HepG2 (cell line): ENCODE results near the gene TSC22D1. TPM values are rescaled to one million over a fixed set of nuclear protein-coding genes. Genes with fewer than 3 reads are reported as not detected.

Source experiments
- ATAC-seq: fragments of 200-7000 bp; cut with Tn5 transposase; 3 replicates; pipeline ENCODE4 v1.9.1; 2020; ENCODE audit warnings: mild to moderate bottlenecking, moderate library complexity
- BruUV-seq: library from RNA; stranded (reverse); fragments of 400-500 nt; replicated peaks from 2 replicates; lab custom pipeline; 2021; lab: Mats Ljungman, UMichigan
- CTCF ChIA-PET: fragments of 300-600 bp; formaldehyde crosslinking; extraction: SDS; loops from one replicate; lab custom pipeline; 2021; ENCODE audit warnings: low total read pairs, inconsistent platforms, low intra/inter-chr PET ratio; lab: Yijun Ruan, JAX
- POLR2A ChIA-PET: fragments of 350-600 bp; sonication (Branson Sonifier 250); formaldehyde crosslinking; loops from one replicate; lab custom pipeline; 2020; ENCODE audit warnings: antibody characterized with exemption, inconsistent platforms; lab: Yijun Ruan, JAX
- DNase-seq: peaks from one replicate; pipeline ENCODE4 v3.0.0-alpha.2; 2015; ENCODE audit warnings: low spot score
- FAIRE-seq: peaks from 3 replicates; lab custom pipeline; 2011; peaks lifted over from hg19 to GRCh38; lab: Jason Lieb, UNC
- H2AFZ ChIP-seq: one replicate; pipeline ENCODE4 v1.6.1; 2011; ENCODE audit warnings: low read length, inconsistent platforms
- H3K27ac ChIP-seq: fragments of 300-600 bp; 3 replicates; pipeline ENCODE4 v1.8.0; 2011; ENCODE audit warnings: mixed run types, mild to moderate bottlenecking, mixed read lengths, low read length, inconsistent platforms; ENCODE audit not compliant: insufficient read depth; ENCODE audit errors: extremely low read length
- H3K27me3 ChIP-seq, 2 experiments: fragments of 200-600 bp in 1 of 2; 2 replicates in 1 of 2; 3 replicates in 1 of 2; pipeline versions ENCODE4 v1.6.0 to v1.8.0; 2011; ENCODE audit warnings: low read length in 2 of 2, mild to moderate bottlenecking in 2 of 2, moderate library complexity in 2 of 2, inconsistent platforms in 1 of 2; ENCODE audit not compliant: insufficient read depth in 2 of 2, control insufficient read depth in 1 of 2
- H3K36me3 ChIP-seq, 2 experiments: fragments of 200-600 bp in 1 of 2; replicated peaks in 1 of 2; 2 replicates in 1 of 2; 3 replicates in 1 of 2; pipeline versions ENCODE4 v1.5.1 to v1.8.0; 2011; ENCODE audit warnings: low read length in 2 of 2, inconsistent platforms in 1 of 2; ENCODE audit not compliant: insufficient read depth in 2 of 2, control insufficient read depth in 1 of 2
- H3K4me1 ChIP-seq: 2 replicates; pipeline ENCODE4 v1.5.1; 2012; ENCODE audit warnings: low read length, inconsistent platforms; ENCODE audit not compliant: insufficient read depth
- H3K4me2 ChIP-seq: 2 replicates; pipeline ENCODE4 v1.6.0; 2011; ENCODE audit warnings: low read depth, low read length, inconsistent platforms
- H3K4me3 ChIP-seq, 3 experiments: fragments of 200-600 bp in 1 of 3; sonication (generic), shearing (Covaris generic) in 1 of 3; replicated peaks in 1 of 3; 2 replicates each; pipeline ENCODE4 v1.5.1; 2011 to 2016; ENCODE audit warnings: low read length in 3 of 3, inconsistent platforms in 2 of 3, low read depth in 2 of 3, mild to moderate bottlenecking in 2 of 3, control low read depth in 1 of 3, mixed read lengths in 1 of 3; ENCODE audit not compliant: insufficient read depth in 1 of 3
- H3K79me2 ChIP-seq: one replicate; pipeline ENCODE4 v1.6.1; 2011; ENCODE audit warnings: low read length, inconsistent platforms; ENCODE audit not compliant: insufficient read depth
- H3K9ac ChIP-seq: 2 replicates; pipeline ENCODE4 v1.6.0; 2011; ENCODE audit warnings: mild to moderate bottlenecking, low read depth, low read length, inconsistent platforms; ENCODE audit not compliant: insufficient read depth
- H3K9me3 ChIP-seq: 2 replicates; pipeline ENCODE4 v1.5.1; 2012; ENCODE audit warnings: mild to moderate bottlenecking, low read length
- H4K20me1 ChIP-seq: 2 replicates; pipeline ENCODE4 v1.6.0; 2011; ENCODE audit warnings: inconsistent platforms, mild to moderate bottlenecking, low read length, moderate library complexity; ENCODE audit not compliant: insufficient read depth
- CC2D1A ChIP-seq: sonication (generic); formaldehyde crosslinking; IDR thresholded peaks from 2 replicates; pipeline ENCODE4 v1.8.1; 2023; ENCODE audit warnings: mild to moderate bottlenecking, missing genetic modification reagents
- GFI1 ChIP-seq: sonication (generic); formaldehyde crosslinking; IDR thresholded peaks from 2 replicates; pipeline ENCODE4 v1.5.0; 2020; ENCODE audit warnings: missing genetic modification reagents, mild to moderate bottlenecking, borderline replicate concordance
- JUN ChIP-seq: sonication (generic); formaldehyde crosslinking; IDR thresholded peaks from 2 replicates; pipeline ENCODE4 v1.4.0; 2020; ENCODE audit warnings: mild to moderate bottlenecking, missing genetic modification reagents
- MBD4 ChIP-seq: IDR thresholded peaks from 2 replicates; pipeline ENCODE4 v1.6.1; 2012; ENCODE audit warnings: low read length, inconsistent platforms, borderline replicate concordance
- MXD4 ChIP-seq: IDR thresholded peaks from 2 replicates; pipeline ENCODE4 v1.6.1; 2016; ENCODE audit warnings: mild to moderate bottlenecking, missing biosample characterization, missing genetic modification reagents
- ZMYM3 ChIP-seq: sonication (generic); formaldehyde crosslinking; IDR thresholded peaks from 2 replicates; pipeline ENCODE4 v1.5.1; 2020; ENCODE audit warnings: mild to moderate bottlenecking, missing genetic modification reagents
- ZNF382 ChIP-seq: sonication (generic); formaldehyde crosslinking; IDR thresholded peaks from 2 replicates; pipeline ENCODE4 v1.5.0; 2020; ENCODE audit warnings: missing genetic modification reagents, mild to moderate bottlenecking, borderline replicate concordance
- ZNF558 ChIP-seq: sonication (generic); formaldehyde crosslinking; IDR thresholded peaks from 2 replicates; pipeline ENCODE4 v1.9.0; 2022; ENCODE audit warnings: mild to moderate bottlenecking, missing genetic modification reagents, borderline replicate concordance
- ZNF773 ChIP-seq: sonication (generic); formaldehyde crosslinking; IDR thresholded peaks from 2 replicates; pipeline ENCODE4 v1.4.0; 2020; ENCODE audit warnings: missing genetic modification reagents, borderline replicate concordance
- WGBS: methylation state at CpG from one replicate; pipeline ENCODE4 v1.1.6; 2017; ENCODE audit warnings: low lambda C conversion rate; 5-methylcytosine and 5-hydroxymethylcytosine counted together
- in situ Hi-C: cut with HindIII; loops from 2 replicates; pipeline ENCODE4 v1.10.0; 2017; ENCODE audit warnings: low pct_unique_long_range_greater_than_20kb; ENCODE audit not compliant: extremely low pct_ligation_motif_present
- intact Hi-C: fragments of 100-400 bp; cut with micrococcal nuclease; formaldehyde crosslinking; loops from one replicate; pipeline ENCODE4 v1.10.0; 2022; ENCODE audit not compliant: unreplicated experiment
- polyA plus RNA-seq, 8 experiments: library from polyadenylated mRNA; depleted of rRNA in 3 of 8; stranded (reverse) in 7 of 8; unstranded in 1 of 8; fragments of >200 nt; fragmentation: Illumina TruSeq in 4 of 8; extraction: Trizol in 4 of 8; gene quantifications; 2 replicates each; pipeline versions ENCODE4 v1.2.1 to v1.2.3, GENCODE V29; 2011 to 2016; ENCODE audit warnings: low read depth in 4 of 8, missing spikeins in 1 of 8, mixed read lengths in 1 of 8; ENCODE audit not compliant: insufficient read depth in 1 of 8
- total RNA-seq, 5 experiments: library from RNA; depleted of rRNA; stranded (reverse); fragments of >200 nt; fragmentation: Illumina TruSeq; extraction: Trizol; gene quantifications; 2 replicates each; pipeline ENCODE4 v1.2.3, GENCODE V29; 2016; ENCODE audit warnings: low read depth in 1 of 5
- TF ChIP-seq, protein P1 (sequence below): sonication (generic); formaldehyde crosslinking; IDR thresholded peaks from 2 replicates; pipeline ENCODE4 v1.9.0; 2021; ENCODE audit warnings: missing genetic modification reagents, borderline replicate concordance
- TF ChIP-seq, protein P2 (sequence below), 2 experiments: IDR thresholded peaks; 2 replicates each; pipeline ENCODE4 v1.6.1; 2011 to 2012; ENCODE audit warnings: low read length in 2 of 2, borderline replicate concordance in 1 of 2, low read depth in 1 of 2, mild to moderate bottlenecking in 1 of 2, moderate library complexity in 1 of 2

Gene TSC22D1
- total and polyA plus RNA-seq, 2 of the 13 experiments (the other 11 are each of a cell fraction or from before 2014, with no cell fraction given) = 18.4 to 35.7 TPM

DNA sequence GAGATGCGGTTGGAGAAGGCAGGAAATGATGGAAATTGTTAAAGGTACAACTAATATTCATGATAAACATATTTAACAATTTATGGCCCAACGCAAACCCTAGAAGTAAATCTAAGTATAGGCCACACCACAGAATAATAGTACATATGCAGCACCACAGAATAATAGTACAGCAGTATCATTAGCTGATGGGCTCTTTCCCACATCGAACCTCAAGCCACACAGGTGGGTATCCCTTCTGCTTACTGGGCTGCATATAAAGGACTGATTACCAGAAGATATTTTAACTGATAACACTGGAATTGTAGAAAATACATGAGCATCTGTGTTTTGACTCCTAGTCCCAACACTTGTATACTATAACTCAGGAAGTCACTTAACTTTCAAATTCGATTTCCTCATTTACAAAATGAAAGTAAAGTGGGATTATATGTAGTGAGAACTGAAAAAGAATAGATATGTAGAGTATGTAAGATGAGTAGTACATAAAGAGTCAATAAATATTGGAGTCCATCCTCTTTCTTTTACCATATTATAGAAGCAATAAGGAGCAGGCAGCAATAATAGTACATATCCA is 91.5 kb downstream of the TSC22D1 start:
- no peak for ATAC-seq
- Histone ChIP-seq H3K9ac (no peak overlapping the region), H3K27ac (no peak overlapping the region)
- CTCF ChIA-PET = interaction anchor here (1.2 to 2.2 kb wide), 4 partner anchors 163 to 485 kb away, joined by 3 to 9 read pairs (median 6); no protein-coding TSS in a partner anchor
- TF ChIP-seq, protein P1, sequence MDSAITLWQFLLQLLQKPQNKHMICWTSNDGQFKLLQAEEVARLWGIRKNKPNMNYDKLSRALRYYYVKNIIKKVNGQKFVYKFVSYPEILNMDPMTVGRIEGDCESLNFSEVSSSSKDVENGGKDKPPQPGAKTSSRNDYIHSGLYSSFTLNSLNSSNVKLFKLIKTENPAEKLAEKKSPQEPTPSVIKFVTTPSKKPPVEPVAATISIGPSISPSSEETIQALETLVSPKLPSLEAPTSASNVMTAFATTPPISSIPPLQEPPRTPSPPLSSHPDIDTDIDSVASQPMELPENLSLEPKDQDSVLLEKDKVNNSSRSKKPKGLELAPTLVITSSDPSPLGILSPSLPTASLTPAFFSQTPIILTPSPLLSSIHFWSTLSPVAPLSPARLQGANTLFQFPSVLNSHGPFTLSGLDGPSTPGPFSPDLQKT (CRISPR knock-in tag) = no peak
- TF ChIP-seq ZNF773 (CRISPR knock-in tag) (no peak), CC2D1A (CRISPR knock-in tag) (no peak), ZNF558 (no peak), ZMYM3 (no peak), GFI1 (CRISPR knock-in tag) (no peak), MBD4 (no peak), ZNF382 (CRISPR knock-in tag) (no peak), JUN (CRISPR knock-in tag) (no peak), MXD4 (CRISPR knock-in tag) (no peak)
- TF ChIP-seq, protein P2, sequence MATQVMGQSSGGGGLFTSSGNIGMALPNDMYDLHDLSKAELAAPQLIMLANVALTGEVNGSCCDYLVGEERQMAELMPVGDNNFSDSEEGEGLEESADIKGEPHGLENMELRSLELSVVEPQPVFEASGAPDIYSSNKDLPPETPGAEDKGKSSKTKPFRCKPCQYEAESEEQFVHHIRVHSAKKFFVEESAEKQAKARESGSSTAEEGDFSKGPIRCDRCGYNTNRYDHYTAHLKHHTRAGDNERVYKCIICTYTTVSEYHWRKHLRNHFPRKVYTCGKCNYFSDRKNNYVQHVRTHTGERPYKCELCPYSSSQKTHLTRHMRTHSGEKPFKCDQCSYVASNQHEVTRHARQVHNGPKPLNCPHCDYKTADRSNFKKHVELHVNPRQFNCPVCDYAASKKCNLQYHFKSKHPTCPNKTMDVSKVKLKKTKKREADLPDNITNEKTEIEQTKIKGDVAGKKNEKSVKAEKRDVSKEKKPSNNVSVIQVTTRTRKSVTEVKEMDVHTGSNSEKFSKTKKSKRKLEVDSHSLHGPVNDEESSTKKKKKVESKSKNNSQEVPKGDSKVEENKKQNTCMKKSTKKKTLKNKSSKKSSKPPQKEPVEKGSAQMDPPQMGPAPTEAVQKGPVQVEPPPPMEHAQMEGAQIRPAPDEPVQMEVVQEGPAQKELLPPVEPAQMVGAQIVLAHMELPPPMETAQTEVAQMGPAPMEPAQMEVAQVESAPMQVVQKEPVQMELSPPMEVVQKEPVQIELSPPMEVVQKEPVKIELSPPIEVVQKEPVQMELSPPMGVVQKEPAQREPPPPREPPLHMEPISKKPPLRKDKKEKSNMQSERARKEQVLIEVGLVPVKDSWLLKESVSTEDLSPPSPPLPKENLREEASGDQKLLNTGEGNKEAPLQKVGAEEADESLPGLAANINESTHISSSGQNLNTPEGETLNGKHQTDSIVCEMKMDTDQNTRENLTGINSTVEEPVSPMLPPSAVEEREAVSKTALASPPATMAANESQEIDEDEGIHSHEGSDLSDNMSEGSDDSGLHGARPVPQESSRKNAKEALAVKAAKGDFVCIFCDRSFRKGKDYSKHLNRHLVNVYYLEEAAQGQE (IDR thresholded peaks at IDR 0.05; ENCODE audit: borderline replicate concordance in 1 of 2, low read depth in 1 of 2, low read length in 2 of 2) = no peak
- TF ChIP-seq, all 625 proteins: peak for 0
- Histone ChIP-seq H2AFZ (no peak overlapping the region), H3K9me3 (no peaks in the 10 kb centered on the region), H3K36me3 (no peaks in the 10 kb centered on the region), H3K79me2 (no peaks in the 10 kb centered on the region), H3K27me3 (no peaks in the 10 kb centered on the region), H4K20me1 (no peaks in the 10 kb centered on the region), H3K4me1 (no peaks in the 10 kb centered on the region), H3K4me3 (no peak overlapping the region), H3K4me2 (no peak overlapping the region)
- intact Hi-C loops (loop anchor here (5.0 kb wide), 1 partner anchor 393 kb away; no protein-coding TSS in a partner anchor), in situ Hi-C loops (loop anchor here (10.0 kb wide), 1 partner anchor 480 kb away; no protein-coding TSS in a partner anchor)
- FAIRE-seq (no peak), DNase-seq (no peak)
- no TSS peak for BruUV-seq
- WGBS = 57% methylated on average over 4 of the region's 4 CpGs
- POLR2A ChIA-PET = no interaction called here
